IMR-90 (cell line): ENCODE results near the gene CHRNA1. TPM values are rescaled to one million over a fixed set of nuclear protein-coding genes. Genes with fewer than 3 reads are reported as not detected.

ENCODE experiments used
- ATAC-seq: fragments of 200-7000 bp; cut with Tn5 transposase; 2 replicates; pipeline ENCODE4 v1.9.1; 2020; ENCODE audit warnings: low read depth, mild to moderate bottlenecking, moderate library complexity
- BruUV-seq: library from RNA; stranded (reverse); fragments of 400-500 nt; replicated peaks from 2 replicates; lab custom pipeline; 2021; lab: Mats Ljungman, UMichigan
- CTCF ChIA-PET: fragments of 300-600 bp; formaldehyde crosslinking; extraction: SDS; loops from one replicate; lab custom pipeline; 2021; ENCODE audit warnings: antibody characterized with exemption; lab: Yijun Ruan, JAX
- POLR2A ChIA-PET: fragments of 300-600 bp; sonication (Branson Sonifier 250); formaldehyde crosslinking; loops from one replicate; lab custom pipeline; 2022; ENCODE audit warnings: antibody characterized with exemption; ENCODE audit not compliant: unreplicated experiment; lab: Charles Lee
- DNase-seq: peaks from one replicate; pipeline ENCODE4 v3.0.0; 2013
- H2AFZ ChIP-seq: replicated peaks from 2 replicates; pipeline ENCODE3; 2013; ENCODE audit warnings: low read length, mild to moderate bottlenecking; ENCODE audit not compliant: poor library complexity
- H2AK5ac ChIP-seq: 2 replicates; pipeline ENCODE4 v1.6.1; 2013; ENCODE audit warnings: low read depth, low read length, inconsistent platforms
- H2AK9ac ChIP-seq: replicated peaks from 2 replicates; pipeline ENCODE3; 2013; ENCODE audit warnings: mild to moderate bottlenecking, low read depth, low read length, moderate library complexity; ENCODE audit not compliant: poor library complexity
- H2BK120ac ChIP-seq: 2 replicates; pipeline ENCODE4 v1.6.1; 2013; ENCODE audit warnings: low read depth, low read length, inconsistent platforms
- H2BK15ac ChIP-seq: 3 replicates; pipeline ENCODE4 v1.6.1; 2013; ENCODE audit warnings: low read depth, low read length, inconsistent platforms
- H2BK20ac ChIP-seq: 2 replicates; pipeline ENCODE4 v1.6.1; 2013; ENCODE audit warnings: low read depth, mild to moderate bottlenecking, inconsistent platforms, low read length, moderate library complexity
- H2BK5ac ChIP-seq: 2 replicates; pipeline ENCODE4 v1.6.1; 2013; ENCODE audit warnings: mild to moderate bottlenecking, low read depth, low read length, inconsistent platforms; ENCODE audit not compliant: poor library complexity, severe bottlenecking
- H3K14ac ChIP-seq: replicated peaks from 2 replicates; pipeline ENCODE4 v1.6.1; 2013; ENCODE audit warnings: low read depth, low read length, inconsistent platforms
- H3K18ac ChIP-seq: 2 replicates; pipeline ENCODE4 v1.6.1; 2013; ENCODE audit warnings: low read depth, low read length, control low read depth
- H3K23ac ChIP-seq: 2 replicates; pipeline ENCODE4 v1.6.1; 2013; ENCODE audit warnings: low read depth, low read length, inconsistent platforms
- H3K27ac ChIP-seq: 2 replicates; pipeline ENCODE4 v1.5.1; 2013; ENCODE audit warnings: mild to moderate bottlenecking, control low read depth, low read length; ENCODE audit not compliant: insufficient read depth
- H3K27me3 ChIP-seq: 2 replicates; pipeline ENCODE4 v1.6.1; 2013; ENCODE audit warnings: low read length; ENCODE audit not compliant: control insufficient read depth, insufficient read depth
- H3K36me3 ChIP-seq: 2 replicates; pipeline ENCODE4 v1.6.1; 2013; ENCODE audit warnings: low read length, mixed read lengths; ENCODE audit not compliant: control insufficient read depth, insufficient read depth
- H3K4ac ChIP-seq: 2 replicates; pipeline ENCODE4 v1.6.1; 2013; ENCODE audit warnings: low read depth, low read length, inconsistent platforms
- H3K4me1 ChIP-seq: 2 replicates; pipeline ENCODE4 v1.6.1; 2013; ENCODE audit warnings: low read length, mixed read lengths; ENCODE audit not compliant: control insufficient read depth, insufficient read depth
- H3K4me2 ChIP-seq: 2 replicates; pipeline ENCODE4 v1.6.1; 2013; ENCODE audit warnings: low read depth, mild to moderate bottlenecking, control low read depth, low read length, moderate library complexity
- H3K4me3 ChIP-seq: 2 replicates; pipeline ENCODE4 v1.5.1; 2013; ENCODE audit warnings: low read depth, mild to moderate bottlenecking, control low read depth, low read length, moderate library complexity; ENCODE audit not compliant: insufficient read depth
- H3K56ac ChIP-seq: 2 replicates; pipeline ENCODE4 v1.6.1; 2013; ENCODE audit warnings: low read length, inconsistent platforms; ENCODE audit not compliant: insufficient read depth; ENCODE audit errors: extremely low read depth
- H3K79me1 ChIP-seq, 2 experiments: 2 replicates each; pipeline ENCODE4 v1.6.1; 2013; ENCODE audit warnings: low read length in 2 of 2, inconsistent platforms in 1 of 2, low read depth in 1 of 2
- H3K9ac ChIP-seq: 2 replicates; pipeline ENCODE4 v1.6.1; 2013; ENCODE audit warnings: low read depth, low read length, control low read depth
- H3K9me1 ChIP-seq: 2 replicates; pipeline ENCODE4 v1.6.1; 2013; ENCODE audit warnings: low read length, inconsistent platforms; ENCODE audit not compliant: insufficient read depth
- H3K9me3 ChIP-seq: 2 replicates; pipeline ENCODE4 v1.6.1; 2013; ENCODE audit warnings: low read length; ENCODE audit not compliant: control insufficient read depth, insufficient read depth
- H4K20me1 ChIP-seq: 2 replicates; pipeline ENCODE4 v1.6.1; 2013; ENCODE audit warnings: low read length, inconsistent platforms; ENCODE audit not compliant: insufficient read depth
- H4K5ac ChIP-seq: 2 replicates; pipeline ENCODE4 v1.6.1; 2013; ENCODE audit warnings: mild to moderate bottlenecking, low read depth, low read length, control low read depth
- H4K8ac ChIP-seq, 2 experiments: 2 replicates each; pipeline ENCODE4 v1.6.1; 2013; ENCODE audit warnings: low read depth in 2 of 2, low read length in 2 of 2, control low read depth in 1 of 2, inconsistent platforms in 1 of 2
- H4K91ac ChIP-seq: 2 replicates; pipeline ENCODE4 v1.6.1; 2013; ENCODE audit warnings: low read depth, low read length, inconsistent platforms; ENCODE audit not compliant: insufficient read depth
- CEBPB ChIP-seq: IDR thresholded peaks from 2 replicates; pipeline ENCODE4 v1.6.1; 2012; ENCODE audit warnings: low read depth, low read length, improper control_type of control experiment
- WGBS, 2 experiments: methylation state at CpG; one replicate each; pipeline versions ENCODE4 v1.1.5 to v1.1.7; 2013; ENCODE audit warnings: missing lambda C conversion rate in 2 of 2; ENCODE audit not compliant: insufficient read length in 1 of 2; ENCODE audit errors: extremely low coverage in 2 of 2; 5-methylcytosine and 5-hydroxymethylcytosine counted together
- dilution Hi-C: fragments of 300-500 bp; cut with HindIII; formaldehyde crosslinking; loops from one replicate; pipeline ENCODE4 v1.14.3; 2018; ENCODE audit warnings: low sequenced_read_pairs; ENCODE audit not compliant: unreplicated experiment
- in situ Hi-C: fragments of 300-500 bp; cut with MboI; formaldehyde crosslinking; loops from 3 replicates; pipeline ENCODE4 v1.14.3; 2019; ENCODE audit warnings: low sequenced_read_pairs, inconsistent platforms, mixed read lengths
- intact Hi-C: fragments of 100-400 bp; cut with micrococcal nuclease; formaldehyde crosslinking; loops from 2 replicates; pipeline ENCODE4 v1.10.0; 2022
- polyA plus RNA-seq, 3 experiments: library from polyadenylated mRNA; depleted of rRNA; stranded (reverse); fragments of >200 nt; gene quantifications; 2 replicates each; pipeline ENCODE4 v1.2.3, GENCODE V29; 2012; ENCODE audit warnings: low replicate concordance in 1 of 3
- total RNA-seq: library from RNA; depleted of rRNA; stranded (reverse); fragments of >200 nt; gene quantifications from 2 replicates; pipeline ENCODE4 v1.2.3, GENCODE V29; 2012

Gene CHRNA1
- total and polyA plus RNA-seq, 2 of the 4 experiments (the other 2 are of a cell fraction) = 0.75 to 0.90 TPM

- Histone ChIP-seq H2BK20ac (no peak overlapping the region), H4K8ac (no peak overlapping the region), H3K56ac (no peak overlapping the region), H2AK9ac (no peak overlapping the region), H4K20me1 (no peaks in the 10 kb centered on the region), H2BK120ac (no peak overlapping the region), H3K9me3 (peaks cover 3% of the 10 kb centered on the region), H3K23ac (no peak overlapping the region), H3K27ac (no peak overlapping the region), H3K4ac (no peak overlapping the region), H2BK15ac (no peak overlapping the region), H3K4me2 (no peak overlapping the region), H3K36me3 (no peaks in the 10 kb centered on the region), H3K18ac (no peak overlapping the region), H3K14ac (no peak overlapping the region), H3K9ac (no peak overlapping the region), H2BK5ac (no peak overlapping the region), H3K79me1 (no peaks in the 10 kb centered on the region), H3K4me3 (no peak overlapping the region), H3K9me1 (0 out of 2 replicates have a peak, but pooled peaks cover 3% of the 10 kb centered on the region), H4K5ac (no peak overlapping the region), H2AFZ (peak overlapping the region; percentile 8), H4K91ac (no peak overlapping the region), H3K4me1 (no peaks in the 10 kb centered on the region), H2AK5ac (no peak overlapping the region), H3K27me3 (peaks cover 5% of the 10 kb centered on the region)
- ChIA-PET CTCF (no interaction called here), POLR2A (no interaction called here)
- ATAC-seq = no peak
- DNase-seq = no peak
- dilution Hi-C loops (no loop called here), in situ Hi-C loops (no loop called here), intact Hi-C loops (no loop called here)
- 42% methylated on average over 2 of the region's 3 CpGs; no CpG with 5 or more reads in 1 of the 2 experiments for WGBS, 2 experiments
- BruUV-seq = no TSS peak
- TF ChIP-seq CEBPB = no peak
Observed at GRCh38 chr2:174716785-174717184, 47.5 kb downstream of the CHRNA1 start.
